CD4-positive, alpha-beta T cell (primary cell): ENCODE data around the gene LMO7. TPM values are rescaled to one million over a fixed set of nuclear protein-coding genes. Genes with fewer than 3 reads are reported as not detected.
"Not testable (repeated sequence)": the region's sequence is repeated elsewhere in the genome, so short reads cannot be mapped to it uniquely, and the experiment has no call there.

Experiments
- ATAC-seq: fragments of 200-7000 bp; cut with Tn5 transposase; one replicate; pipeline ENCODE4 v1.10.0; 2022; ENCODE audit warnings: mild to moderate bottlenecking; ENCODE audit not compliant: poor library complexity
- CTCF ChIA-PET: fragments of 350-600 bp; sonication (Branson Sonifier 250); formaldehyde crosslinking; loops from one replicate; lab custom pipeline; 2021; ENCODE audit warnings: antibody characterized with exemption, inconsistent platforms; lab: Charles Lee
- POLR2A ChIA-PET: fragments of 350-600 bp; sonication (Branson Sonifier 250); formaldehyde crosslinking; loops from one replicate; lab custom pipeline; 2021; ENCODE audit warnings: antibody characterized with exemption, inconsistent platforms; lab: Charles Lee
- DNase-seq, 14 experiments: peaks; one replicate each; pipeline ENCODE4 v3.0.0-alpha.2; 2013 to 2020; ENCODE audit warnings: mixed read lengths in 2 of 14
- H3K27ac ChIP-seq, 2 donors: one replicate each; pipeline versions ENCODE4 v1.5.1 to v1.7.0; 2013; ENCODE audit warnings: low read length in 2 of 2, low read depth in 1 of 2, mild to moderate bottlenecking in 1 of 2
- H3K27me3 ChIP-seq, 2 experiments: 1 replicate in 1 of 2; 2 replicates in 1 of 2; pipeline versions ENCODE4 v1.6.1 to v1.7.0; 2013; ENCODE audit warnings: low read length in 2 of 2, control low read depth in 1 of 2, mild to moderate bottlenecking in 1 of 2, moderate library complexity in 1 of 2; ENCODE audit not compliant: insufficient read depth in 2 of 2, control insufficient read depth in 1 of 2
- H3K36me3 ChIP-seq: one replicate; pipeline ENCODE4 v1.6.1; 2013; ENCODE audit warnings: low read length, control low read depth; ENCODE audit not compliant: insufficient read depth
- H3K4me1 ChIP-seq: one replicate; pipeline ENCODE4 v1.6.1; 2013; ENCODE audit warnings: low read length, control low read depth; ENCODE audit not compliant: insufficient read depth
- H3K4me3 ChIP-seq: one replicate; pipeline ENCODE4 v1.5.1; 2013; ENCODE audit warnings: mild to moderate bottlenecking, low read length, moderate library complexity
- H3K9me3 ChIP-seq, 2 experiments: 1 replicate in 1 of 2; 2 replicates in 1 of 2; pipeline versions ENCODE4 v1.6.1 to v1.7.0; 2013; ENCODE audit warnings: low read length in 2 of 2, mild to moderate bottlenecking in 2 of 2, control low read depth in 1 of 2, moderate library complexity in 1 of 2; ENCODE audit not compliant: control insufficient read depth in 1 of 2, insufficient read depth in 1 of 2
- H3K27ac Mint-ChIP-seq: one replicate; pipeline ENCODE4 v1.8.0; 2020; ENCODE audit warnings: mixed read lengths
- H3K27me3 Mint-ChIP-seq: one replicate; pipeline ENCODE4 v1.8.0; 2021; ENCODE audit warnings: mixed read lengths
- H3K36me3 Mint-ChIP-seq: one replicate; pipeline ENCODE4 v1.8.0; 2021; ENCODE audit warnings: low read depth, mixed read lengths
- H3K4me1 Mint-ChIP-seq: one replicate; pipeline ENCODE4 v1.8.0; 2021; ENCODE audit warnings: low read depth, mixed read lengths
- H3K4me3 Mint-ChIP-seq: one replicate; pipeline ENCODE4 v1.8.0; 2020; ENCODE audit warnings: mild to moderate bottlenecking, mixed read lengths
- H3K9me3 Mint-ChIP-seq: one replicate; pipeline ENCODE4 v1.8.0; 2020; ENCODE audit warnings: mixed read lengths
- intact Hi-C, 2 experiments: fragments of 100-400 bp; cut with DNase I in 1 of 2; cut with micrococcal nuclease in 1 of 2; formaldehyde crosslinking; loops; one replicate each; pipeline versions ENCODE4 v1.15.1 to v1.9.0; 2023 to 2025; cut with DNase I, micrococcal nuclease
- total RNA-seq, 174 experiments: library from RNA in 2 of 174; stranded (reverse) in 2 of 174; gene quantifications; one replicate each; pipeline ENCODE4 v1.2.3 and lab custom pipeline; 2021 to 2026
- TF ChIP-seq, protein P1 (sequence below): fragments of 200-600 bp; IDR thresholded peaks from one replicate; pipeline ENCODE4 v1.8.0; 2022; ENCODE audit warnings: antibody characterized with exemption, mild to moderate bottlenecking

Gene LMO7
- total RNA-seq, 2 experiments from 2014 or later, result 35.2 to 36.3 TPM

DNA sequence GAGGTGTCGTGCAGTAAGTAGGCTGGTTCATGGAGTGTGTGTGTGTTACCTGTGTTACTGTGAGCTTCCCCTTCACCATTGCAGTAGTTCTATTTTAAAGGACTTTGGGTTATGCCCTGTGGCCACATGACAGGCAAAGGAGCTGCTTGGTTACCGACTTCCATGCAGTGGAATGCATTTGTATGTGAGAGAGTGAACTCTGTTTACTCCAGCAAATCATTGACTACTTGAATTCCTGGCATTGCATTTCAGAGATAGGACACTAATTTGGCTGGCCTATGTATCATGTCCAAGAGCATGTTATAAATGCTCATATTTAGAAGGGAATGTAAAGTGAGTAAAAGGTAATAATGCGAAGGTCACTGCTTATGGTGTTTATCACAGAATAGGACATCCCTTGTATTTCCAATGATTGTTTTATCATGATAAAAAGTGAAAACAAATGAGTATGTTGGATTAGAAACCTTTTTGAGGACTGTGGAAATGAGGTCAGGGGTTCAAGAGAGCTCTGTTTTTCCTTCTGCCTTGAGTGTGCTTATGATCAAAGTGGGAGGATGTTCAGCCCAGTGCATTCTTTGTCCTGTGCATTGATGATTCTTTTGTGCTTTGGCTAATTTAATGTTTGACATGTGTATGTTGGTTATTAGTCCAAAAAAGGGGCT, 156.5 kb downstream of the LMO7 start:
- Histone ChIP-seq H3K4me3 (no peak overlapping the region), H3K27ac (no peak overlapping the region), H3K9me3 (no peaks in the 10 kb centered on the region), H3K27me3 (no peaks in the 10 kb centered on the region), H3K4me1 (no peaks in the 10 kb centered on the region), H3K36me3 (no peaks in the 10 kb centered on the region)
- Mint-ChIP-seq H3K4me1 (peaks cover 6% of the 10 kb centered on the region), H3K27me3 (no peaks in the 10 kb centered on the region), H3K27ac (no peak overlapping the region), H3K4me3 (no peak overlapping the region), H3K9me3 (no peaks in the 10 kb centered on the region), H3K36me3 (peaks cover 33% of the 10 kb centered on the region)
- ATAC-seq (no peak), DNase-seq (no peak)
- intact Hi-C loops, result no loop called here
- POLR2A ChIA-PET, result interaction anchor here (1.5 to 3.0 kb wide), 2 partner anchors 10 to 31 kb away, joined by 5 to 10 read pairs; no protein-coding TSS in a partner anchor
- TF ChIP-seq, protein P1, sequence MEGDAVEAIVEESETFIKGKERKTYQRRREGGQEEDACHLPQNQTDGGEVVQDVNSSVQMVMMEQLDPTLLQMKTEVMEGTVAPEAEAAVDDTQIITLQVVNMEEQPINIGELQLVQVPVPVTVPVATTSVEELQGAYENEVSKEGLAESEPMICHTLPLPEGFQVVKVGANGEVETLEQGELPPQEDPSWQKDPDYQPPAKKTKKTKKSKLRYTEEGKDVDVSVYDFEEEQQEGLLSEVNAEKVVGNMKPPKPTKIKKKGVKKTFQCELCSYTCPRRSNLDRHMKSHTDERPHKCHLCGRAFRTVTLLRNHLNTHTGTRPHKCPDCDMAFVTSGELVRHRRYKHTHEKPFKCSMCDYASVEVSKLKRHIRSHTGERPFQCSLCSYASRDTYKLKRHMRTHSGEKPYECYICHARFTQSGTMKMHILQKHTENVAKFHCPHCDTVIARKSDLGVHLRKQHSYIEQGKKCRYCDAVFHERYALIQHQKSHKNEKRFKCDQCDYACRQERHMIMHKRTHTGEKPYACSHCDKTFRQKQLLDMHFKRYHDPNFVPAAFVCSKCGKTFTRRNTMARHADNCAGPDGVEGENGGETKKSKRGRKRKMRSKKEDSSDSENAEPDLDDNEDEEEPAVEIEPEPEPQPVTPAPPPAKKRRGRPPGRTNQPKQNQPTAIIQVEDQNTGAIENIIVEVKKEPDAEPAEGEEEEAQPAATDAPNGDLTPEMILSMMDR, result no peak
- CTCF ChIA-PET, result no interaction called here

DNA sequence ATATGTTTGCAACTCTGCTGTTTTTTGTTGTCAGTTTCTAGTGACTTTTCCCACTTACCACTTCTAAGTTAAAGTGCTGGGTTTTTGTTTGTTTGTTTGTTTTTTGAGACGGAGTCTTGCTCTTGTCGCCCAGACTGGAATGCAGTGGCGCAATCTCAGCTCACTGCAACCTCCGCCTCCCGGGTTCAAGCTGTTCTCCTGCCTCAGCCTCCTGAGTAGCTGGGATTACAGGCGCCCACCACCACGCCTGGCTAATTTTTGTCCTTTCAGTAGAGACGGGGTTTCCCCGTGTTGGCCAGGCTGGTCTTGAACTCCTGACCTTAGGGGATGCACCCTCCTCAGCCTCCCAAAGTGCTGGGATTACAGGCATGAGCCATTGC, 157.0 kb downstream of the LMO7 start:
- H3K27me3 ChIP-seq, intact Hi-C loops, H3K9me3 Mint-ChIP-seq, DNase-seq, H3K9me3 ChIP-seq, H3K27ac Mint-ChIP-seq, ATAC-seq, CTCF ChIA-PET, H3K27ac ChIP-seq, H3K36me3 ChIP-seq, H3K27me3 Mint-ChIP-seq, H3K4me1 Mint-ChIP-seq, H3K4me3 ChIP-seq, H3K4me3 Mint-ChIP-seq, H3K4me1 ChIP-seq: not testable (repeated sequence)
- H3K36me3 Mint-ChIP-seq, result peaks cover 37% of the 10 kb centered on the region
- POLR2A ChIA-PET, result interaction anchor here (1.5 kb wide), 1 partner anchor 10 kb away, joined by 5 read pairs; no protein-coding TSS in a partner anchor

DNA sequence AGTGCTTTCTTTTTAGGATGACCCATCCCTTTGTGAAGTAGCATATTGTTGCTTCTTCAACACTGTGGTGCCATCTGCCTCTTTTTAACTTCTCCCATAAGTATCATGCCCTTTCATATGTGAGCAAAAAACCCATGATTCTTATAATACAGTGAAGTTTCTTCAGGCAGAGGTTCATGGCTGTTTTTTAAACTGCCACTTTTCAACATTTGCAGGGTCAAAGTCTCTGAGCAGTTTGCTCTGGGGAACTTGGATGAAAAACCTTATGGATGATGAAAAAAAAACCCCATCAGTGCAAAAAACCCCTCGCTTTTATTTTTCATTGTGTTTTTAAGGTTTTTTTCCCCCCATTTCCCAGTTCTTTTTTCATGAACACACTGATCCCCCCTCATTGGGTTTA, 158.5 kb downstream of the LMO7 start:
- H3K4me3 Mint-ChIP-seq, result no peak overlapping the region
- peaks cover 50% of the 10 kb centered on the region for H3K36me3 Mint-ChIP-seq
- Histone ChIP-seq H3K27ac (no peak overlapping the region), H3K27me3 (no peaks in the 10 kb centered on the region), H3K4me3 (no peak overlapping the region), H3K4me1 (no peaks in the 10 kb centered on the region), H3K9me3 (no peaks in the 10 kb centered on the region), H3K36me3 (no peaks in the 10 kb centered on the region)
- ATAC-seq, result no peak
- TF ChIP-seq, protein P1, result no peak
- no peak overlapping the region for H3K27ac Mint-ChIP-seq
- POLR2A ChIA-PET, result interaction anchor here (1.3 to 1.7 kb wide), 2 partner anchors 12 to 35 kb away, joined by 3 to 4 read pairs; no protein-coding TSS in a partner anchor
- no peaks in the 10 kb centered on the region for H3K27me3 Mint-ChIP-seq
- intact Hi-C loops, result loop anchor here in 1 of 2 experiments (5.0 kb wide), 1 partner anchor 32 kb away; no protein-coding TSS in a partner anchor
- no peaks in the 10 kb centered on the region for H3K9me3 Mint-ChIP-seq
- H3K4me1 Mint-ChIP-seq, result peaks cover 12% of the 10 kb centered on the region
- CTCF ChIA-PET, result no interaction called here
- no peak for DNase-seq
